GM12874 (cell line): ENCODE measurements around the gene SKIC8.
A peak's percentile ranks its signal among the peaks of the same experiment; 100 is the strongest.

Experiments
- CTCF ChIP-seq: IDR thresholded peaks from 2 replicates; pipeline ENCODE4 v1.5.1; 2011; ENCODE audit warnings: low read depth, mild to moderate bottlenecking, control low read depth, low read length, moderate library complexity; ENCODE audit not compliant: insufficient read depth

SKIC8 gene

DNA sequence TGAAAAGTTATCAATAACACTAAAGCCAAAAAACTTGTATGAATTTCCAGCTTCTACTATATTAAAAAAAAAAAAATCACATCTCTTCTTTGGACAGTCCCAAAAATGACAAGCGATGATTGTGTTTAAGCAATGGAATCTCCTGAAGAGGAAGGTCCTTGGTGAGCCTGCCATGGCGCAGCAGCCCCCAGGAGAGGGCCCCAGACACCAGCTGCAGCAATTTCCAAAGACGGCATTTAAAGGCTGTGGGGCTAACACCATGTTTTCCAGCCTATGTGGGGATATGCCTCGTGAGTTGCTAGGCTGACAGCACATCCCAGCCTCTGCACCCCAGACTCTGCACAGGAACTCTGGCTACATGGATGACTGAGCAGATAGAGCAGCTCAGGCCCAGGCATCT lies 14.7 kb downstream of the SKIC8 start:
- TF ChIP-seq CTCF, result 0 out of 2 replicates have a peak, but pooled peaks have one; percentile 4

- TF ChIP-seq CTCF, result no peak
Observed at GRCh38 chr15:78282324-78282723, 17.1 kb downstream of the SKIC8 start.

GRCh38 chr15:78280319-78281072 lies 18.9 kb downstream of the SKIC8 start:
- no peak for TF ChIP-seq CTCF

DNA sequence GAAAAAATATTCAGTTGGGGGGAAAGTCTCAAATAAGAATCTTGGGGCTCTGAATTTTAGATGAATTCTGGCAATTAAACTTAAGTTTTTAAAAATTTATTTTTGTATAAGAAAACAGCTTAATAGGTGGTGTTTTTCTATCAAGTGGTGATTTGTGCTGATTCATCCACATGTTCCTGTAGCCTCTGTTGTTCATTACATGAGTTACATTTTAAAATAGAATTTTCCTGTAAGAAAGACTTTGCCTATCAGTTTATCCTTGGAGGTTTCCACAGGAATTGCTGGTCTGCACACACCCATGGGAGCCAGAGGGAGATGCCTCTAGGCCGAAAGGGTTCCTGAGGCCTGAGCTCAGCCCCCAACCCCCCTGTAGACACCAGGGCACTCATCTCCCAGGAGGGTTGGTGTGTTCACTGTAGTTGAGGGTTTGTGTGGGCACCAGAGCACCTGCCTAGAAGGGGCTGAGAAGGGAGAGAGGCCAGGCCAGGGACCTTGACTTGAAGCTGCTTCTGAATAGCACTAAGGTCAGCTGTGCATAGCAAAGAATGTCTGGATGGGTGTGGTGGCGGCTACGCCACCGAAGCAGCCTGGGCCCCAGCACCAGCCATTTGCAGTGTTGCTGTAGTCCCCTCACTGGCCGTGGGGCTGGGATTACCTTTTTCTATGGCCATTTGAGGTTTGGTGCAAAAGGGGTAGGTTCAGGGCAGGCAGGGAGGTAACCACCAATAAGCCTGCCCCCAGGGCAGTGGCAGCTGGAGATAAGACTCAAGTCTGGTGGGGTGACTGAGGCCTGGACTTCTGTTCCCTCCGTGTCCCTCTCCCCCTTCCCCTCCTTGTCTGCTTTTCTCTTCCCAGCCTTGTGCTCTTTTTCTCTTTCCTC lies 23.1 kb downstream of the SKIC8 start:
- no peak for TF ChIP-seq CTCF

DNA sequence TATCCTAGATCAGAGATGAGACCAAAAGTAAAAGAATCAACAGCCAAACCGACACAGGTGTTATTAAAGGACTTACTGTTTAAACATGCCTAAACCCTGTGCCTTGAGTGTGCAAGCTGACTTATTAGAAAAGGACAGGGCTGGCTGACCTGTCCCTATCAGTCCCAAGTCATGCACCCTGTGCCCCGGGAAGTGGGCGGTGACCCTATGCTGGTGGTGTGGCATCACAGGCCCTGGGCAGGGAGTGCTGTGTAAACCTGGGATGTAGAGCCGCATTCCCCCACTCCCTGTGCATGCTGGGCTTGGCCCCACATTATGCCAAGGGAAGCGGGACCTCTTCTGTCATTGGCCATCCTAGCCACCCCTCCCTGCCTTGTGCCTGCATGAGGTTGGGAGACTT lies 24.4 kb downstream of the SKIC8 start:
- TF ChIP-seq CTCF, result no peak

DNA sequence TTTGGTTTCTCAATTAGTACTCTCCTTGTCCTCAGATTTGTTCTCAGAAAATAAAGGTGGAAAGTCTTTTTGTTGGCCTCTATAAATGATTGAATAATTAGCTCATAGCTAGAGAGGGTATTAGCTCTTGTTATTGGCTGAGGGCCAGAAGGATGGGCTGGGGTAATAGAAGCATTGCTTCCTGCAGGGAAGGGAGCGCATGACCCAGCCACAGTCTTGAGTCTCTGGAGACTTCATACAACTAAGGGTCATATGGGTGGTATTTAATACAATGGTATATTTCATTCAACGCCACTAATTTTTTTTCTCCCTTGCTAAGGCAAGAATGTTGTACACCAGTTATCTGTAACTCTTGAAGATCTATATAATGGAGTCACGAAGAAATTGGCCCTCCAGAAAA lies 26.6 kb downstream of the SKIC8 start:
- no peak for TF ChIP-seq CTCF

DNA sequence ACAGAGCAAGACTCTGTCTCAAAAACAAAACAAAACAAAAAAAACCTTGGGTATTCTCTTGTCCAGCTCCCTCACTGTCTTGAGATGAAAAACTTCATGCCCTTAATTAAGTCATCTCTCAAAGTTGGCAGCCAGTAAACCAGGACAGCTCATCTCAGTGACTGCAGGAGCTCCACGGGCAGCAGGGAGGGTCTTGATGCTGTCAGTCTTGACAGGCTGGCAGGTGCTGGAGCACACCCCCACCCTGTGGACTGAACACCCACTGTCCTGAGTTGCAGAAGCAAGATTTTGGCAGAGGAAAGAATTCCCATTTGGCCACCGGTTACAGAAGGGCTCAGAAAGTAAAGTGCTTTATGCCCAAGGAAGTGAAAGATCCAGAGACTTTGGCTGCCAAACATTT lies 27.1 kb downstream of the SKIC8 start:
- TF ChIP-seq CTCF, result no peak
